Measurements from ENCODE around the gene DKK2. TPM values are rescaled to one million over a fixed set of nuclear protein-coding genes. Genes with fewer than 3 reads are reported as not detected.

Gene DKK2
- total and polyA plus RNA-seq, 9 of the 15 experiments (the other 6 are each of a cell fraction or from before 2014, with no cell fraction given), result not detected

DNA sequence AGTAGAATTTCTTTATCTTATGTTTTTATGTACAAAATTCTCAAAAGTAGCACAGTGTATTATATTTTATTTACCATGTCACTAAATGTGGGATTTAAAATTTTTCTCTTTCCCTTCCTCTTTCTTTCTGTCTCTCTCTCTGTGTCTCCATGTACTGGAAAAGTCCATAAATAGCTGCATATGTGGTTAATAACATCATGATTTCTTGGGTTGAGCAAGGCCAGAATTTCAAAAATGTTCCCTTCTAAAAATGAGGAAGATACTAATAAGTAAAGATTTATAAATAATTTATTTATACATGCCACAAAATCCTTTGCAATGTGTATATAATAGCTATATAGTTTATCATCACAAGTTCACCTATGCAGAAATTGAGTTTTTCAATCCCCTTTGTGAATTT lies 29.1 kb upstream of the DKK2 start:
- Histone ChIP-seq H3K27me3 (ENCODE audit: control insufficient read depth in 2 of 2, insufficient read depth in 2 of 2, low read length in 2 of 2) (no peaks in the 10 kb centered on the region), H3K4me1 (replicated peaks in 1 of 2; ENCODE audit: control insufficient read depth in 2 of 2, insufficient read depth in 2 of 2, low read length in 2 of 2) (no peaks in the 10 kb centered on the region), H3K9me3 (replicated peaks; ENCODE audit: control insufficient read depth, insufficient read depth, low read depth, low read length) (no peaks in the 10 kb centered on the region), H4K20me1 (replicated peaks; ENCODE audit: control insufficient read depth, insufficient read depth, low read length) (no peaks in the 10 kb centered on the region), H3K4me2 (ENCODE audit: insufficient read depth, low read length) (no peak overlapping the region), H3K27ac (ENCODE audit: extremely low read depth, low read depth, low read length) (no peak overlapping the region), H3K79me2 (ENCODE audit: control insufficient read depth, insufficient read depth, low read length) (no peaks in the 10 kb centered on the region), H3K9me1 (ENCODE audit: control insufficient read depth, insufficient read depth, low read length) (no peaks in the 10 kb centered on the region), H3K4me3 (no peak overlapping the region), H3K36me3 (ENCODE audit: control insufficient read depth, insufficient read depth, low read length) (no peaks in the 10 kb centered on the region), H2AFZ (ENCODE audit: low read depth, low read length) (no peak overlapping the region), H3K9ac (ENCODE audit: insufficient read depth in 1 of 2, low read depth in 2 of 2, low read length in 2 of 2) (no peak overlapping the region)
- no TSS peak for BruUV-seq (replicated peaks)
- POLR2A ChIA-PET, result no interaction called here
- CTCF ChIA-PET (ENCODE audit: low intra/inter-chr PET ratio), result no interaction called here
- in situ Hi-C loops (cut with MboI), result no loop called here
- TF ChIP-seq ZNF165 (CRISPR knock-in tag; IDR thresholded peaks at IDR 0.05; ENCODE audit: borderline replicate concordance) (no peak), L3MBTL2 (IDR thresholded peaks at IDR 0.05) (no peak), MBD2 (IDR thresholded peaks at IDR 0.05; ENCODE audit: borderline replicate concordance, low read depth) (no peak), SIN3A (IDR thresholded peaks at IDR 0.05; ENCODE audit: borderline replicate concordance in 2 of 2, control insufficient read depth in 1 of 2, low read depth in 2 of 2, low read length in 2 of 2) (no peak), STAT5B (CRISPR knock-in tag; IDR thresholded peaks at IDR 0.05) (no peak), ZNF24 (IDR thresholded peaks at IDR 0.05) (no peak), NR2F6 (CRISPR knock-in tag; IDR thresholded peaks at IDR 0.05) (no peak), ZNF316 (IDR thresholded peaks at IDR 0.05) (no peak)
- TF ChIP-seq, protein P1, sequence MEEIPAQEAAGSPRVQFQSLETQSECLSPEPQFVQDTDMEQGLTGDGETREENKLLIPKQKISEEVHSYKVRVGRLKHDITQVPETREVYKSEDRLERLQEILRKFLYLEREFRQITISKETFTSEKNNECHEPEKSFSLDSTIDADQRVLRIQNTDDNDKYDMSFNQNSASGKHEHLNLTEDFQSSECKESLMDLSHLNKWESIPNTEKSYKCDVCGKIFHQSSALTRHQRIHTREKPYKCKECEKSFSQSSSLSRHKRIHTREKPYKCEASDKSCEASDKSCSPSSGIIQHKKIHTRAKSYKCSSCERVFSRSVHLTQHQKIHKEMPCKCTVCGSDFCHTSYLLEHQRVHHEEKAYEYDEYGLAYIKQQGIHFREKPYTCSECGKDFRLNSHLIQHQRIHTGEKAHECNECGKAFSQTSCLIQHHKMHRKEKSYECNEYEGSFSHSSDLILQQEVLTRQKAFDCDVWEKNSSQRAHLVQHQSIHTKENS (CRISPR knock-in tag; IDR thresholded peaks at IDR 0.05), result no peak
- DNase-seq (ENCODE audit: extremely low read depth in 1 of 4, low spot score in 3 of 4), result no peak
- intact Hi-C loops (cut with micrococcal nuclease), result no loop called here
- ATAC-seq, result no peak
- FAIRE-seq, result no peak
